HG03045 (cell line): ENCODE data around the gene ACOT13.
"Not testable (repeated sequence)": the region's sequence is repeated elsewhere in the genome, so short reads cannot be mapped to it uniquely, and the experiment has no call there.

ENCODE experiments used
- ATAC-seq: cut with Tn5 transposase; IDR thresholded peaks from one replicate; pipeline ENCODE4 v1.9.1; 2021; ENCODE audit warnings: mild to moderate bottlenecking, moderate library complexity; ENCODE audit not compliant: unreplicated experiment

The ACOT13 gene

GRCh38 chr6:24666641-24667377 is at the start of gene ACOT13, which contains the start of gene TDP2:
TSS of gene ACOT13 (plus strand) at chr6:24667077. CDS start at chr6:24667264, 187 bp downstream.
TSS of gene TDP2 (minus strand) at chr6:24666899. CDS start at chr6:24666862, 37 bp downstream.
- ATAC-seq, result peak; percentile 96

DNA sequence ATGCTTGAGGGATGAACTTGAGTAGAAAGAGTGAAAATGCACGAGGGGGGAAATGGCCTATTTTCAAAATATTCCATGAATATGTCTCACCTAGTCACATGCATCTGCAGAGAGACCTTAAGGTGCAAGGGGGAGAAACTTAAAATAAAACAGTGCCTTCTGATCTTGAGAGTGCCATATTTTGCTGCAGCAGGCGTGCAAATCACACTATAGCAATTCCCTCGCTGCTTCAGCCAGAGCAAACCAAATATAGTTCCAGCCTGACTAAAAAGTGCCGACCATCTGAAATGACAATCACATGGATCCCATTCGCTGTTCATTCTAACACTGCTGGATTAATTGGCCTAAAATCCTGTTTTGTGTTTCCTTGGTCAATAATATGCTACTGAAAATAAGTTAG is 47.2 kb upstream of the ACOT13 start:
- no peak for ATAC-seq

- no peak for ATAC-seq
Measured at GRCh38 chr6:24620637-24621036, 46.2 kb upstream of the ACOT13 start.

GRCh38 chr6:24621626-24622289 is 45.1 kb upstream of the ACOT13 start:
- ATAC-seq, result no peak

DNA sequence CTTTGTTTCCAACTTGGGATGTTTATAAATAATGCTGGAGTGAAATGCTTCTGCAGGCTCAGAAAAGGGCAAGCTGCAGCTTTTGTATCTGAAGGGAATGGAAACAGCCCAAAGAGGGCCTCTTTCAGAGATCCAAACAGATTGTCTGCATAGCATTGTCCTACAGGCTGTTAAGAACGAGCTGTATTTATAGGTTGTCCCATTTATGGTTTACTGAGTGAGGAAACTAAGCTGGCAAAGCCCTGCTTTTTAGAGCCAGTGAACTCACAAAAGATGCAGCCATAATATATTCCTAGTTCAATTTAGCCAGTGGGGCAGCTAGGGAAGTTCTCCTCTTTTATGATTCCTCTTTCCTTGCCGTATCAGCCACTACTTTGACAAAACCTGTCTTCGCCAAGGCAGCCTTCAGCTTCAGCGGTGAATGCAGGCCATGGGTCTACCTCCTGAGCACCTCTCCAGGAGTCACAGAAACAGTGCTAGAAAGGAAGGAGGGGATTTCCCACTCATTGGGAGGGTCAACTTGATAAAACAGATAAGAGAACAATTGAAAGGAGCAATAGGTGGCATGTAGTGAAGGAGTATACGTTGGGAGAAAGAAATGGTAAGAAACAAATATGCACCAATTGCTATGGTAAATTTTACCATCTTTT is 35.9 kb upstream of the ACOT13 start:
- ATAC-seq, result no peak

DNA sequence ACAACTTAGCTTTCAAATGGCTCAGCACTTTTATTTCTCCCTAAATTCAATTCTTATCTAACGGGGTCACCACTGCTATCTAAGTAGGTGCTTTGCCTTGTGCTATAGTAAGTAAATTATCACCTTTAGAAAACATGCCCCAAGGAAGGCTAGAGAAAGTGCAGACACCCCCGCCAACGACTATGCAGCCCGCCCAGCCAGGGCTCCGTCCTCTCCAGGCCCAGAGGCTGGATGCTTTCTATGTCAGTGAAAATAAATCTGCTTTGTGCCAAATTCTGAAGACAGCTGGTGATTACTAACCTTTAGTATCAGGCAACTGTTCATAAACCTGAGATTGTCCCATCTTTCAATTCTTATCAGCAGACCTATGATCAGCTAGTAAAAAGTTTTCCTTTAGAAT is 35.2 kb upstream of the ACOT13 start:
- no peak for ATAC-seq

- no peak for ATAC-seq
Measured at GRCh38 chr6:24632573-24632972, 34.3 kb upstream of the ACOT13 start.

DNA sequence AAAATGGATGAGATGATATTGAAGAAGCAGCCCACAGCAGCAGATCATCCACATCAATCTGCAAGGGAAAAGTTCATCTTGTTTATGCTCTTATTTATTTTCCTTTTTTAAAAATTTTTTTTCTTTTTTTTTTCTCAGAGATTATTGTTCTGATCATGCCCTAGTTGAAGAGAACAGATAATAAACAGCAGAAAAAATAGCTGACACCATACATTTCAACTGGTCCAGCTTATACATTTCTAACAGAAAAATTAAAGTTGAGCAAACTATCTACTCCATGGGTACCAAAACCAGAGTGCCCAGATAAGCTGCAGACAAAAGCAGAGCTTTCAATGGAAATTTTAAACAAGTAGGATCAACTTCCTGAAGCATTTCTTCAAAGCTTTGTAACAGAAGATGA is 30.2 kb upstream of the ACOT13 start:
- ATAC-seq, result no peak

DNA sequence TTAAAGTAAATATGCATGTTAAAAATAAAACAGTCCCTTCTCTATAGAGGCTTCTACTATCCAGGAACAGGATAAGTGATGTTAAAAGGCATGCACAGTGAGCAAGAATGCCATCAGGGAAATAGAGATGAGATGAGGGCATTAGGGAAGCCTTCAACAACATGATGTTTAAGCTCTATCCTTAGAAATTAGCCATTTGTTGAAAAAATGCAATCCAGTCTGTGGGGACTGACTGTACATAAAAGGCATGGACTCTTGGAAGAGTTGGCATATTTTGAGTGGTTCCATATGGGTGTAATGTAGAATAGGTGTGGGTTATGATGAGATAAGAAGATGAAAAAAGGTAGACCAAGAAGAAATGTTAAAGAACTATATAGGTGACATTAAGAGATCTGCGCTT is 26.7 kb upstream of the ACOT13 start:
- ATAC-seq, result no peak

GRCh38 chr6:24640631-24641030 is 26.2 kb upstream of the ACOT13 start:
- ATAC-seq, result not testable (repeated sequence)

- ATAC-seq, result no peak
Measured at GRCh38 chr6:24642061-24642460, 24.8 kb upstream of the ACOT13 start.

GRCh38 chr6:24643920-24644319 is 23.0 kb upstream of the ACOT13 start:
- ATAC-seq, result no peak

- ATAC-seq, result no peak
Measured at GRCh38 chr6:24644377-24644776, 22.5 kb upstream of the ACOT13 start.

DNA sequence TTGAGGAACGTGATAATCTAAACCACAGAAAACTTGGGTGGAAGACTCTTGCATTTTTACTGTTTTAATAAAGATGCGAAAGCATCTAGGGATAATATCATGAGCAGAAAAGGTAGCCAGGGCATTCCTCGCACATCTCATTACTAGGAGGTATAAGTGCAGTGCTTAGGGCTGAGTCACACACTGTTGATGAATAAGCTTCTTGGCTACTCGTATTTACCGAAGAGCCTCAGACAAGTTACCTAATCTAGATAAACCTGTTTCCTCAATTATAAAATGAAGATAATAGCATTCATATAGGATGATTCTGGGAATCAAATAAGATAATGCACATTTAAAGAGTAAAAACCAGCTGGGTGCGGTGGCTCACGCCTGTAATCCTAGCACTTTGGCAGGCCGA is 20.1 kb upstream of the ACOT13 start:
- no peak for ATAC-seq

DNA sequence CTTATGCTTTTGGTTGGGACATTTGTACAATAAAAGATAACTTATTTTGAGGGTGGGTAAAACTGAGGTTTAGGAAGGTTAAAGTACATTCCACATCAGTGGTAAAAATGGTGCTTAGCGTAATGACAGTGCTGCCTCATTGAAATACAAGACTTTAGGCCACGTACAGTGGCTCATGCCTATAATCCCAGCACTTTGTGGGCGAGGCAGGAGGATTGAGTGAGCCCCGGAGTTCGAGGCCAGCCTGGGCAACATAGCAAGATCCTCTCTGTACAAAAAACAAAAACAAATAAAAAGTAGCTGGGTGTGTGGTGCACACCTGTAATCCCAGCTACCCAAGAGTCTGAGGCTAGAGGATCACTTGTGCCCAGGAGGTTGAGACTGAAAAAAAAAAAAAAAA is 18.6 kb upstream of the ACOT13 start:
- ATAC-seq, result no peak

GRCh38 chr6:24649691-24650090 is 17.2 kb upstream of the ACOT13 start:
- ATAC-seq, result no peak

DNA sequence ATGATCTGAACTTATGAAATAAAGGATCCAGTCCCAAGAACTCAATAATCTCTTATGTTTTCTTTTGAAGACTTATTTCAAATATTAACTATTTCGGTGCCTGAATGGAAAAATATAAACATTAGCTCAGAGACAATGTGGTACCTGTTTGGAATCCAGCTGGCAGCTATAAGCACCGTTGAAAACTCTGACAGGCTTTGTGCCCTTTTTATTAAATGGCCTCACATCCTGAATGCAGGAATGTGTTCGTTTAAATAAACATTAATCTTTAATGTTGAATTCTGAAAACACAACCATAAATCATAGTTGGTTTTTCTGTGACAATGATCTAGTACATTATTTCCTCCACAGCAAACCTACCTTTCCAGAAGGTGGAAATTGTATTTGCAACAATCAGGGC is 16.5 kb upstream of the ACOT13 start:
- ATAC-seq, result no peak

GRCh38 chr6:24655215-24655614 is 11.7 kb upstream of the ACOT13 start:
- ATAC-seq, result no peak

GRCh38 chr6:24658573-24659560 is 8.0 kb upstream of the ACOT13 start:
- ATAC-seq, result no peak

GRCh38 chr6:24659561-24659960 is 7.3 kb upstream of the ACOT13 start:
- no peak for ATAC-seq

DNA sequence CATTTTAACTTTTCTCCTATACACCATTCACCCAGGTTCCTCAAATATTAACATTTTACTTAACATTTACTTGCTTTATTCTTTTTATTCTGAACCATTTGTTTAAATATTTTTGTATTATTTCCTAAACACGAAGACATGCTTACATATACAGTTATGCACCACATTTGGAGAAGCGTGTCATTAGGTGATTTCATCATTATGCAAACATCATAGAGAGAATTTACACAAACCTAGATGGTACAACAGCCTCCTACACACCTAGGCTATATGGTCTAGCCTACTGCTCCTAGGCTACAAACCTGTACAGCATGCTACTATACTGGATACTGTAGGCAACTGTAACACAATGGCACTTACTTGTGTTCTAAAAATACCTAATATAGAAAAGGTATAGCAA is 6.8 kb upstream of the ACOT13 start:
- no peak for ATAC-seq
